ENCODE results near the gene FUCA1.
A peak's percentile ranks its signal among the peaks of the same experiment; 100 is the strongest.
"Not testable (repeated sequence)": the region's sequence is repeated elsewhere in the genome, so short reads cannot be mapped to it uniquely, and the experiment has no call there.

Gene FUCA1

GRCh38 chr1:23904748-23905357 lies 36.8 kb upstream of the FUCA1 start:
- no peak overlapping the region for H2AFZ ChIP-seq (ENCODE audit: low read length)
- H3K9ac ChIP-seq (ENCODE audit: low read depth, low read length, poor library complexity, severe bottlenecking): no peak overlapping the region
- H3K27me3 ChIP-seq (ENCODE audit: insufficient read depth, low read length, poor library complexity, severe bottlenecking): no peaks in the 10 kb centered on the region
- no peaks in the 10 kb centered on the region for H3F3A ChIP-seq (ENCODE audit: low read depth)
- H3K9me3 ChIP-seq (ENCODE audit: insufficient read depth, low read depth, low read length): no peaks in the 10 kb centered on the region
- H3K79me2 ChIP-seq (ENCODE audit: insufficient read depth, low read length): peaks cover 33% of the 10 kb centered on the region
- H3K4me3 ChIP-seq (ENCODE audit: low read length, poor library complexity, severe bottlenecking): no peak overlapping the region
- TF ChIP-seq CTCF (conservative IDR thresholded peaks at IDR 0.05; ENCODE audit: low read length): no peak
- H3K9me2 ChIP-seq (replicated peaks; ENCODE audit: low read depth, low read length): no peaks in the 10 kb centered on the region
- peaks cover 37% of the 10 kb centered on the region for H3K4me1 ChIP-seq (ENCODE audit: insufficient read depth, low read length, poor library complexity, severe bottlenecking)
- no peaks in the 10 kb centered on the region for H3K36me3 ChIP-seq (ENCODE audit: insufficient read depth, low read length)
- no peaks in the 10 kb centered on the region for H4K20me1 ChIP-seq (ENCODE audit: insufficient read depth, low read length, poor library complexity, severe bottlenecking)
- H3K4me2 ChIP-seq (ENCODE audit: low read depth, low read length, poor library complexity, severe bottlenecking): peak overlapping the region; percentile 30

GRCh38 chr1:23903754-23904153 lies 35.7 kb upstream of the FUCA1 start:
- H3K9me3 ChIP-seq (ENCODE audit: insufficient read depth, low read depth, low read length): no peaks in the 10 kb centered on the region
- no peaks in the 10 kb centered on the region for H3F3A ChIP-seq (ENCODE audit: low read depth)
- no peak overlapping the region for H2AFZ ChIP-seq (ENCODE audit: low read length)
- no peak overlapping the region for H3K4me3 ChIP-seq (ENCODE audit: low read length, poor library complexity, severe bottlenecking)
- no peaks in the 10 kb centered on the region for H4K20me1 ChIP-seq (ENCODE audit: insufficient read depth, low read length, poor library complexity, severe bottlenecking)
- H3K27me3 ChIP-seq (ENCODE audit: insufficient read depth, low read length, poor library complexity, severe bottlenecking): no peaks in the 10 kb centered on the region
- no peak overlapping the region for H3K9ac ChIP-seq (ENCODE audit: low read depth, low read length, poor library complexity, severe bottlenecking)
- peaks cover 23% of the 10 kb centered on the region for H3K79me2 ChIP-seq (ENCODE audit: insufficient read depth, low read length)
- H3K9me2 ChIP-seq (replicated peaks; ENCODE audit: low read depth, low read length): no peaks in the 10 kb centered on the region
- TF ChIP-seq CTCF (conservative IDR thresholded peaks at IDR 0.05; ENCODE audit: low read length) (no peak), EZH2phosphoT487 (IDR thresholded peaks at IDR 0.05; ENCODE audit: borderline replicate concordance) (no peak)
- H3K4me2 ChIP-seq (ENCODE audit: low read depth, low read length, poor library complexity, severe bottlenecking): no peak overlapping the region
- peaks cover 33% of the 10 kb centered on the region for H3K4me1 ChIP-seq (ENCODE audit: insufficient read depth, low read length, poor library complexity, severe bottlenecking)
- H3K36me3 ChIP-seq (ENCODE audit: insufficient read depth, low read length): no peaks in the 10 kb centered on the region

GRCh38 chr1:23902321-23903278 lies 34.5 kb upstream of the FUCA1 start:
- peaks cover 19% of the 10 kb centered on the region; the same call in 1 of the 2 replicates for H3K79me2 ChIP-seq (ENCODE audit: insufficient read depth, low read length)
- peaks cover 29% of the 10 kb centered on the region for H3K4me1 ChIP-seq (ENCODE audit: insufficient read depth, low read length, poor library complexity, severe bottlenecking)
- H3K9me3 ChIP-seq (ENCODE audit: insufficient read depth, low read depth, low read length): no peaks in the 10 kb centered on the region
- no peak overlapping the region for H3K4me2 ChIP-seq (ENCODE audit: low read depth, low read length, poor library complexity, severe bottlenecking)
- no peaks in the 10 kb centered on the region for H3F3A ChIP-seq (ENCODE audit: low read depth)
- H3K36me3 ChIP-seq (ENCODE audit: insufficient read depth, low read length): no peaks in the 10 kb centered on the region
- TF ChIP-seq CTCF (conservative IDR thresholded peaks at IDR 0.05; ENCODE audit: low read length): no peak
- no peak for TF ChIP-seq EZH2phosphoT487 (IDR thresholded peaks at IDR 0.05; ENCODE audit: borderline replicate concordance)
- no peaks in the 10 kb centered on the region for H4K20me1 ChIP-seq (ENCODE audit: insufficient read depth, low read length, poor library complexity, severe bottlenecking)
- H3K9me2 ChIP-seq (replicated peaks; ENCODE audit: low read depth, low read length): no peaks in the 10 kb centered on the region
- no peaks in the 10 kb centered on the region for H3K27me3 ChIP-seq (ENCODE audit: insufficient read depth, low read length, poor library complexity, severe bottlenecking)
- no peak overlapping the region for H3K4me3 ChIP-seq (ENCODE audit: low read length, poor library complexity, severe bottlenecking)
- no peak overlapping the region for H3K9ac ChIP-seq (ENCODE audit: low read depth, low read length, poor library complexity, severe bottlenecking)
- no peak overlapping the region for H2AFZ ChIP-seq (ENCODE audit: low read length)

- H3K79me2 ChIP-seq (ENCODE audit: insufficient read depth, low read length): peaks cover 10% of the 10 kb centered on the region; the same call in 1 of the 2 replicates
- not testable (repeated sequence) for H2AFZ ChIP-seq (ENCODE audit: low read length); H3K27me3 ChIP-seq (ENCODE audit: insufficient read depth, low read length, poor library complexity, severe bottlenecking); H3K9ac ChIP-seq (ENCODE audit: low read depth, low read length, poor library complexity, severe bottlenecking); H3K4me3 ChIP-seq (ENCODE audit: low read length, poor library complexity, severe bottlenecking); H4K20me1 ChIP-seq (ENCODE audit: insufficient read depth, low read length, poor library complexity, severe bottlenecking); H3K36me3 ChIP-seq (ENCODE audit: insufficient read depth, low read length); H3K9me3 ChIP-seq (ENCODE audit: insufficient read depth, low read depth, low read length); H3F3A ChIP-seq (ENCODE audit: low read depth); H3K9me2 ChIP-seq (replicated peaks; ENCODE audit: low read depth, low read length); H3K4me2 ChIP-seq (ENCODE audit: low read depth, low read length, poor library complexity, severe bottlenecking)
- H3K4me1 ChIP-seq (ENCODE audit: insufficient read depth, low read length, poor library complexity, severe bottlenecking): peaks cover 29% of the 10 kb centered on the region
Measured at GRCh38 chr1:23900017-23900416, 31.9 kb upstream of the FUCA1 start.

Data from Loucy (cell line).